ENCODE data around the gene MAGI2. TPM values are rescaled to one million over a fixed set of nuclear protein-coding genes. Genes with fewer than 3 reads are reported as not detected.

Gene MAGI2
- total RNA-seq, 1 donor from 2014 or later = 5.4 TPM

DNA sequence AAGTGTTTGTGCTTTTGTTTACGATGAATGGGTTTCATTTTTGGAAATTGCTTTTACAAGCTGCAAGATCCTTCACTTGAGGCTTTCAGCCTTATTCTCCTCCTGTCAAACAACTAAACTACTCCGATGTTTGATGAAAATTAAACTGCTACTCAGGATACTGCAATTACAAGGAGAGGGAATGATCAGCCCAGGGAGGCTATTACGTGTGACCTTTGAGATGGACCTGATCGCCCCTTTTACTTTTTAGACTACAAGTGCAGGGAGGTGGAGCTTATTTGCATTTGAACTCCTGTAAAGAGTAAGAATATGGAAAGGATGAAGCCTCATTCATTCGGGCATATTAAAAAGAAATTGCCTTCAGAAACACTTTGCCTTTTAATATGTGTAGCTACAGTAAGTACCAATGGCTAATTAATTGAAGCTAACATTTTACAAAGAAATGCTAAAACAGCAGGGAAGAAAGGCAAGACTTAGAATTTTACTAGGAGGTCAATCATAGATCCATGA lies 1435.8 kb downstream of the MAGI2 start:
- peak overlapping the region; percentile 32 for H3K4me2 ChIP-seq (ENCODE audit: low read length)
- H3K27ac Mint-ChIP-seq (ENCODE audit: unreplicated experiment) = no peak overlapping the region
- H2AFZ ChIP-seq (ENCODE audit: low read depth, low read length) = no peak overlapping the region
- peaks cover 3% of the 10 kb centered on the region for H3K27me3 Mint-ChIP-seq (ENCODE audit: low read depth, unreplicated experiment)
- no peaks in the 10 kb centered on the region for H3K27me3 ChIP-seq (ENCODE audit: insufficient read depth, low read length)
- H3K79me2 ChIP-seq (ENCODE audit: insufficient read depth, low read length) = no peaks in the 10 kb centered on the region
- no peak overlapping the region for H3K9ac ChIP-seq (ENCODE audit: low read length)
- no peak overlapping the region for H3K4me3 ChIP-seq (ENCODE audit: insufficient read depth, low read depth, low read length)
- H3K36me3 ChIP-seq (ENCODE audit: insufficient read depth, low read length) = no peaks in the 10 kb centered on the region
- no peaks in the 10 kb centered on the region for H3K36me3 Mint-ChIP-seq (ENCODE audit: low read depth, unreplicated experiment)
- H3K27ac ChIP-seq (ENCODE audit: low read depth, low read length) = no peak overlapping the region
- no peak for FAIRE-seq
- H3K4me3 Mint-ChIP-seq (ENCODE audit: unreplicated experiment) = peak overlapping the region; percentile 55
- H3K9me3 Mint-ChIP-seq (ENCODE audit: unreplicated experiment) = peaks cover 3% of the 10 kb centered on the region
- no peak for DNase-seq (ENCODE audit: low read depth)
- no peak for TF ChIP-seq EZH2 (IDR thresholded peaks at IDR 0.05; ENCODE audit: insufficient read depth, low read length)
- TF ChIP-seq, protein P1, sequence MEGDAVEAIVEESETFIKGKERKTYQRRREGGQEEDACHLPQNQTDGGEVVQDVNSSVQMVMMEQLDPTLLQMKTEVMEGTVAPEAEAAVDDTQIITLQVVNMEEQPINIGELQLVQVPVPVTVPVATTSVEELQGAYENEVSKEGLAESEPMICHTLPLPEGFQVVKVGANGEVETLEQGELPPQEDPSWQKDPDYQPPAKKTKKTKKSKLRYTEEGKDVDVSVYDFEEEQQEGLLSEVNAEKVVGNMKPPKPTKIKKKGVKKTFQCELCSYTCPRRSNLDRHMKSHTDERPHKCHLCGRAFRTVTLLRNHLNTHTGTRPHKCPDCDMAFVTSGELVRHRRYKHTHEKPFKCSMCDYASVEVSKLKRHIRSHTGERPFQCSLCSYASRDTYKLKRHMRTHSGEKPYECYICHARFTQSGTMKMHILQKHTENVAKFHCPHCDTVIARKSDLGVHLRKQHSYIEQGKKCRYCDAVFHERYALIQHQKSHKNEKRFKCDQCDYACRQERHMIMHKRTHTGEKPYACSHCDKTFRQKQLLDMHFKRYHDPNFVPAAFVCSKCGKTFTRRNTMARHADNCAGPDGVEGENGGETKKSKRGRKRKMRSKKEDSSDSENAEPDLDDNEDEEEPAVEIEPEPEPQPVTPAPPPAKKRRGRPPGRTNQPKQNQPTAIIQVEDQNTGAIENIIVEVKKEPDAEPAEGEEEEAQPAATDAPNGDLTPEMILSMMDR (IDR thresholded peaks at IDR 0.05; ENCODE audit: insufficient read depth, low read depth, low read length) = no peak
- H3K4me1 Mint-ChIP-seq (ENCODE audit: low read depth, unreplicated experiment) = no peaks in the 10 kb centered on the region
- H4K20me1 ChIP-seq (ENCODE audit: insufficient read depth, low read length) = no peaks in the 10 kb centered on the region
- H3K9me3 ChIP-seq (ENCODE audit: insufficient read depth, low read depth, low read length) = no peaks in the 10 kb centered on the region
- H3K4me1 ChIP-seq (ENCODE audit: insufficient read depth, low read length) = peaks cover 12% of the 10 kb centered on the region

DNA sequence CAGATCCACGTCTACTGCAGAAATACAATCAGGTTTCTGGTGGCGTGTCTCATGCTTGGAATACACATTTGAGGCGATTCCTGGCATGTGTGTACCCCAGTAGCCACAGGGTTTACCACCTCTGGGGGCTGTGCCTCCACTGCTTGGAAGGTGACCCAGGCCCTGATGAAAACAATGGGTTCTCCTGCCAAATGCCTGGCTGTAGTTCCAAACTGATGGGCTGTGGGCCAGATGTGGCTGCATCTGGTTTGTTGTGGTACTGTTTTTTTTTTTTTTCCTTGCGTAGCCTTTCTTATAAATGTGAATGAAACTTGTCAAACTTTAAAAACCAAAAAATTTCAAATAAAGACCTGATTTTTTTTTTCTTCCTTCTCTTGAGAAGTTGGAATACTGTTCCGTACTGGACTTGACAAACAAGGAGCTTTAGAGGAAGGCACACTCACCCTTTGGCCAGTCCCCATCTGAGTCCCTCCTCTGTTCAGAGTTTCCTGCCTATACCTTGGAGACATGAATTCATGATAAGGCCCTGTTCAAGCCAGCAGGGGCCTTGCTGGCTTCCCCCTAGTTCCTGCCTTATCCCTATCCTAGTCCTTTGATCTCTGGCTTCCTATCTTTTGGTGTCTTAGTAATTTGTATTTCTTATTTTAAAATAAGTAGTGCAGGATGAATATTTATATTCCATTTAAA lies 1437.8 kb downstream of the MAGI2 start:
- H3K4me1 ChIP-seq (ENCODE audit: insufficient read depth, low read length) = peaks cover 12% of the 10 kb centered on the region
- H3K4me1 Mint-ChIP-seq (ENCODE audit: low read depth, unreplicated experiment) = no peaks in the 10 kb centered on the region
- FAIRE-seq (no peak), DNase-seq (ENCODE audit: low read depth) (no peak)
- H3K9me3 ChIP-seq (ENCODE audit: insufficient read depth, low read depth, low read length) = no peaks in the 10 kb centered on the region
- TF ChIP-seq EZH2 (IDR thresholded peaks at IDR 0.05; ENCODE audit: insufficient read depth, low read length) = no peak
- TF ChIP-seq, protein P1 (IDR thresholded peaks at IDR 0.05; ENCODE audit: insufficient read depth, low read depth, low read length) = no peak
- H3K36me3 Mint-ChIP-seq (ENCODE audit: low read depth, unreplicated experiment) = no peaks in the 10 kb centered on the region
- H4K20me1 ChIP-seq (ENCODE audit: insufficient read depth, low read length) = no peaks in the 10 kb centered on the region
- no peaks in the 10 kb centered on the region for H3K36me3 ChIP-seq (ENCODE audit: insufficient read depth, low read length)
- peaks cover 6% of the 10 kb centered on the region for H3K27me3 Mint-ChIP-seq (ENCODE audit: low read depth, unreplicated experiment)
- H3K4me3 ChIP-seq (ENCODE audit: insufficient read depth, low read depth, low read length) = no peak overlapping the region
- H3K9me3 Mint-ChIP-seq (ENCODE audit: unreplicated experiment) = peaks cover 3% of the 10 kb centered on the region
- no peak overlapping the region for H3K4me3 Mint-ChIP-seq (ENCODE audit: unreplicated experiment)
- no peak overlapping the region for H3K4me2 ChIP-seq (ENCODE audit: low read length)
- H3K9ac ChIP-seq (ENCODE audit: low read length) = no peak overlapping the region
- no peaks in the 10 kb centered on the region for H3K27me3 ChIP-seq (ENCODE audit: insufficient read depth, low read length)
- H3K27ac Mint-ChIP-seq (ENCODE audit: unreplicated experiment) = no peak overlapping the region
- H3K27ac ChIP-seq (ENCODE audit: low read depth, low read length) = no peak overlapping the region
- H2AFZ ChIP-seq (ENCODE audit: low read depth, low read length) = no peak overlapping the region
- no peaks in the 10 kb centered on the region for H3K79me2 ChIP-seq (ENCODE audit: insufficient read depth, low read length)

DNA sequence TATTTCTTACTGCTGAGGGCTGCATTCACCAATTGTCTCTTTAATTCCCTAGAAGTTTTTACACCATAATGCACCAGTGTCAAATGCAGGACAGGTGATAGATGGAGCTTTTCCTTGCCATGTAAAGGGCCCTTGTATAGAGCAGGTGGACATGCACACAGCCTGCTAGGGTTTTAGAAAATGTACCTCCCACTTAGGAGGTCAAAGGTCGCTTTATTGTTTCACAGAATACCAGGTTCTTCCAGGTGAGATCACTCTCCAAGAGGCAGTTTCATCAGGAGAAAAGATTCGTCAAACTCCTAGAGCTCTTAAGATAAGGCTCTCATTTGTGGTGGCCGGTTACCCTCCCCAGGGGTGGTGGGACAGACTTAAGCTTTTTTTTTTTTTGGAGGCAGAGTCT lies 1439.1 kb downstream of the MAGI2 start:
- no peak overlapping the region for H2AFZ ChIP-seq (ENCODE audit: low read depth, low read length)
- no peak for FAIRE-seq
- H3K9ac ChIP-seq (ENCODE audit: low read length) = no peak overlapping the region
- H3K4me3 ChIP-seq (ENCODE audit: insufficient read depth, low read depth, low read length) = no peak overlapping the region
- H3K4me1 ChIP-seq (ENCODE audit: insufficient read depth, low read length) = peaks cover 12% of the 10 kb centered on the region
- no peak overlapping the region for H3K4me2 ChIP-seq (ENCODE audit: low read length)
- TF ChIP-seq, protein P1 (IDR thresholded peaks at IDR 0.05; ENCODE audit: insufficient read depth, low read depth, low read length) = no peak
- no peak for TF ChIP-seq EZH2 (IDR thresholded peaks at IDR 0.05; ENCODE audit: insufficient read depth, low read length)
- no peak overlapping the region for H3K27ac ChIP-seq (ENCODE audit: low read depth, low read length)
- Mint-ChIP-seq H3K9me3 (ENCODE audit: unreplicated experiment) (peaks cover 3% of the 10 kb centered on the region), H3K4me1 (ENCODE audit: low read depth, unreplicated experiment) (no peaks in the 10 kb centered on the region), H3K27ac (ENCODE audit: unreplicated experiment) (no peak overlapping the region), H3K4me3 (ENCODE audit: unreplicated experiment) (no peak overlapping the region), H3K27me3 (ENCODE audit: low read depth, unreplicated experiment) (peaks cover 6% of the 10 kb centered on the region), H3K36me3 (ENCODE audit: low read depth, unreplicated experiment) (no peaks in the 10 kb centered on the region)
- DNase-seq (ENCODE audit: low read depth) = no peak
- no peaks in the 10 kb centered on the region for H4K20me1 ChIP-seq (ENCODE audit: insufficient read depth, low read length)
- no peaks in the 10 kb centered on the region for H3K9me3 ChIP-seq (ENCODE audit: insufficient read depth, low read depth, low read length)
- H3K27me3 ChIP-seq (ENCODE audit: insufficient read depth, low read length) = no peaks in the 10 kb centered on the region
- no peaks in the 10 kb centered on the region for H3K36me3 ChIP-seq (ENCODE audit: insufficient read depth, low read length)
- H3K79me2 ChIP-seq (ENCODE audit: insufficient read depth, low read length) = no peaks in the 10 kb centered on the region

All from astrocyte (in vitro differentiated cells and primary cell).